HepG2 (cell line): ENCODE data around the gene OR2A2. TPM values are rescaled to one million over a fixed set of nuclear protein-coding genes. Genes with fewer than 3 reads are reported as not detected.

ENCODE experiments used
- ARNTL ChIP-seq: sonication (generic); formaldehyde crosslinking; IDR thresholded peaks from 2 replicates; pipeline ENCODE4 v1.4.0; 2020; ENCODE audit warnings: mild to moderate bottlenecking, missing genetic modification reagents
- GABPB1 ChIP-seq: IDR thresholded peaks from 2 replicates; pipeline ENCODE4 v1.6.1; 2016; ENCODE audit warnings: mild to moderate bottlenecking, missing genetic modification reagents, moderate library complexity, missing compliant biosample characterization
- NBN ChIP-seq: fragments of 450-650 bp; conservative IDR thresholded peaks from 2 replicates; pipeline ENCODE4 v1.6.1; 2017
- RAD21 ChIP-seq: fragments of 450-650 bp; formaldehyde crosslinking; IDR thresholded peaks from 2 replicates; pipeline ENCODE4 v1.5.0; 2020; ENCODE audit warnings: mild to moderate bottlenecking
- SP4 ChIP-seq: sonication (generic); formaldehyde crosslinking; IDR thresholded peaks from 2 replicates; pipeline ENCODE4 v1.8.1; 2023; ENCODE audit warnings: mild to moderate bottlenecking, missing genetic modification reagents
- XRCC5 ChIP-seq: fragments of 200-400 bp; formaldehyde crosslinking; optimal IDR thresholded peaks from 2 replicates; pipeline ENCODE3; 2017; ENCODE audit warnings: mild to moderate bottlenecking, low read length
- ZC3H4 ChIP-seq: sonication (generic); formaldehyde crosslinking; IDR thresholded peaks from 2 replicates; pipeline ENCODE4 v1.4.0; 2020; ENCODE audit warnings: missing genetic modification reagents, borderline replicate concordance
- ZNF20 ChIP-seq: sonication (generic); formaldehyde crosslinking; IDR thresholded peaks from 2 replicates; pipeline ENCODE4 v1.4.0; 2020; ENCODE audit warnings: mild to moderate bottlenecking, moderate library complexity, missing genetic modification reagents
- ZNF263 ChIP-seq: sonication (generic); formaldehyde crosslinking; IDR thresholded peaks from 2 replicates; pipeline ENCODE4 v1.4.0; 2020; ENCODE audit warnings: missing genetic modification reagents
- polyA plus RNA-seq, 8 experiments: library from polyadenylated mRNA; depleted of rRNA in 3 of 8; stranded (reverse) in 7 of 8; unstranded in 1 of 8; fragments of >200 nt; fragmentation: Illumina TruSeq in 4 of 8; extraction: Trizol in 4 of 8; gene quantifications; 2 replicates each; pipeline versions ENCODE4 v1.2.1 to v1.2.3, GENCODE V29; 2011 to 2016; ENCODE audit warnings: low read depth in 4 of 8, missing spikeins in 1 of 8, mixed read lengths in 1 of 8; ENCODE audit not compliant: insufficient read depth in 1 of 8
- total RNA-seq, 5 experiments: library from RNA; depleted of rRNA; stranded (reverse); fragments of >200 nt; fragmentation: Illumina TruSeq; extraction: Trizol; gene quantifications; 2 replicates each; pipeline ENCODE4 v1.2.3, GENCODE V29; 2016; ENCODE audit warnings: low read depth in 1 of 5
- TF ChIP-seq, protein P1 (sequence below): sonication (generic); formaldehyde crosslinking; IDR thresholded peaks from 2 replicates; pipeline ENCODE4 v1.4.0; 2020; ENCODE audit warnings: low read depth, missing genetic modification reagents
- TF ChIP-seq, protein P2 (sequence below): sonication (generic); formaldehyde crosslinking; IDR thresholded peaks from 2 replicates; pipeline ENCODE4 v1.4.0; 2020; ENCODE audit warnings: missing genetic modification reagents
- TF ChIP-seq, protein P3 (sequence below), 2 experiments: IDR thresholded peaks; 2 replicates each; pipeline ENCODE4 v1.6.1; 2011 to 2012; ENCODE audit warnings: low read length in 2 of 2, borderline replicate concordance in 1 of 2, low read depth in 1 of 2, mild to moderate bottlenecking in 1 of 2, moderate library complexity in 1 of 2
- TF ChIP-seq, protein P4 (sequence below): sonication (generic); formaldehyde crosslinking; IDR thresholded peaks from 2 replicates; pipeline ENCODE4 v1.4.0; 2020; ENCODE audit warnings: missing genetic modification reagents

The OR2A2 gene
- total and polyA plus RNA-seq, 2 of the 13 experiments (the other 11 are each of a cell fraction or from before 2014, with no cell fraction given), result not detected

DNA sequence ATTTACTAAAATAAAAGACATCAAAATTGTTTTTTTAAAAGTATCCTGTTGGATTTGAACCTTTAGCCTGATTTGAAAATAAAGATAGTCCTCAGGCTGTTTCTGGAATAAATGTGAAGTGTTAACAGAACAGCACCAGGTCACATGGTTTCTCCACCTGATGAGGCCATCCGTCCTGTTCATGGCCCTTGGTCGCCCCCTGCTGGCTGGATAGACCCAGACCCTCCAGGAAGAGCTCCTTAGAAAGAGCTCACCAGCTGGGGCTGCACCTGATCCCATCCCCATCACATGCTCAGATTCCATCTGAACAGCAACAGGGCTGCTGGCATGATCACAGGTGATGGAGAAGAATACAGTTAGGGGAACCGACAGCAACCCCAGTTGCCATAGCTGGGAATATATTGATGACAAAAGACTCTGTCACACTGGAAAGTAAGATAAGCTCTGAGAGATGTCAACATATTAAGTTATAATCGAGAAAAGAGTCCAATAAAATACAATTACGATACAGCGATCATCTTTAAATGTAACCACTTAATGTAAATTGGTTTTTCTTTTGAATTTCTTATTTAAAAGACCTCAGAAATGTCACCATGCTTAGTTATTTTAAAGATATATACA lies 18.4 kb downstream of the OR2A2 start (continued):
- TF ChIP-seq, protein P1, sequence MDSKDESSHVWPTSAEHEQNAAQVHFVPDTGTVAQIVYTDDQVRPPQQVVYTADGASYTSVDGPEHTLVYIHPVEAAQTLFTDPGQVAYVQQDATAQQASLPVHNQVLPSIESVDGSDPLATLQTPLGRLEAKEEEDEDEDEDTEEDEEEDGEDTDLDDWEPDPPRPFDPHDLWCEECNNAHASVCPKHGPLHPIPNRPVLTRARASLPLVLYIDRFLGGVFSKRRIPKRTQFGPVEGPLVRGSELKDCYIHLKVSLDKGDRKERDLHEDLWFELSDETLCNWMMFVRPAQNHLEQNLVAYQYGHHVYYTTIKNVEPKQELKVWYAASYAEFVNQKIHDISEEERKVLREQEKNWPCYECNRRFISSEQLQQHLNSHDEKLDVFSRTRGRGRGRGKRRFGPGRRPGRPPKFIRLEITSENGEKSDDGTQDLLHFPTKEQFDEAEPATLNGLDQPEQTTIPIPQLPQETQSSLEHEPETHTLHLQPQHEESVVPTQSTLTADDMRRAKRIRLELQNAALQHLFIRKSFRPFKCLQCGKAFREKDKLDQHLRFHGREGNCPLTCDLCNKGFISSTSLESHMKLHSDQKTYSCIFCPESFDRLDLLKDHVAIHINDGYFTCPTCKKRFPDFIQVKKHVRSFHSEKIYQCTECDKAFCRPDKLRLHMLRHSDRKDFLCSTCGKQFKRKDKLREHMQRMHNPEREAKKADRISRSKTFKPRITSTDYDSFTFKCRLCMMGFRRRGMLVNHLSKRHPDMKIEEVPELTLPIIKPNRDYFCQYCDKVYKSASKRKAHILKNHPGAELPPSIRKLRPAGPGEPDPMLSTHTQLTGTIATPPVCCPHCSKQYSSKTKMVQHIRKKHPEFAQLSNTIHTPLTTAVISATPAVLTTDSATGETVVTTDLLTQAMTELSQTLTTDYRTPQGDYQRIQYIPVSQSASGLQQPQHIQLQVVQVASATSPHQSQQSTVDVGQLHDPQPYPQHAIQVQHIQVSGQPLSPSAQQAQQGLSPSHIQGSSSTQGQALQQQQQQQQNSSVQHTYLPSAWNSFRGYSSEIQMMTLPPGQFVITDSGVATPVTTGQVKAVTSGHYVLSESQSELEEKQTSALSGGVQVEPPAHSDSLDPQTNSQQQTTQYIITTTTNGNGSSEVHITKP (CRISPR knock-in tag), result no peak
- TF ChIP-seq ARNTL (CRISPR knock-in tag) (peak; percentile 87), ZNF263 (CRISPR knock-in tag) (no peak), SP4 (CRISPR knock-in tag) (no peak), ZNF20 (CRISPR knock-in tag) (no peak), XRCC5 (peak; percentile 78), GABPB1 (CRISPR knock-in tag) (peak; percentile 32; the same call in 1 of the 2 replicates), ZC3H4 (CRISPR knock-in tag) (no peak), RAD21 (CRISPR knock-in tag) (peak; percentile 69), NBN (no peak)
- TF ChIP-seq, protein P2, sequence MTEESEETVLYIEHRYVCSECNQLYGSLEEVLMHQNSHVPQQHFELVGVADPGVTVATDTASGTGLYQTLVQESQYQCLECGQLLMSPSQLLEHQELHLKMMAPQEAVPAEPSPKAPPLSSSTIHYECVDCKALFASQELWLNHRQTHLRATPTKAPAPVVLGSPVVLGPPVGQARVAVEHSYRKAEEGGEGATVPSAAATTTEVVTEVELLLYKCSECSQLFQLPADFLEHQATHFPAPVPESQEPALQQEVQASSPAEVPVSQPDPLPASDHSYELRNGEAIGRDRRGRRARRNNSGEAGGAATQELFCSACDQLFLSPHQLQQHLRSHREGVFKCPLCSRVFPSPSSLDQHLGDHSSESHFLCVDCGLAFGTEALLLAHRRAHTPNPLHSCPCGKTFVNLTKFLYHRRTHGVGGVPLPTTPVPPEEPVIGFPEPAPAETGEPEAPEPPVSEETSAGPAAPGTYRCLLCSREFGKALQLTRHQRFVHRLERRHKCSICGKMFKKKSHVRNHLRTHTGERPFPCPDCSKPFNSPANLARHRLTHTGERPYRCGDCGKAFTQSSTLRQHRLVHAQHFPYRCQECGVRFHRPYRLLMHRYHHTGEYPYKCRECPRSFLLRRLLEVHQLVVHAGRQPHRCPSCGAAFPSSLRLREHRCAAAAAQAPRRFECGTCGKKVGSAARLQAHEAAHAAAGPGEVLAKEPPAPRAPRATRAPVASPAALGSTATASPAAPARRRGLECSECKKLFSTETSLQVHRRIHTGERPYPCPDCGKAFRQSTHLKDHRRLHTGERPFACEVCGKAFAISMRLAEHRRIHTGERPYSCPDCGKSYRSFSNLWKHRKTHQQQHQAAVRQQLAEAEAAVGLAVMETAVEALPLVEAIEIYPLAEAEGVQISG, result 0 out of 2 replicates have a peak, but pooled peaks have one; percentile 39
- TF ChIP-seq, protein P3, sequence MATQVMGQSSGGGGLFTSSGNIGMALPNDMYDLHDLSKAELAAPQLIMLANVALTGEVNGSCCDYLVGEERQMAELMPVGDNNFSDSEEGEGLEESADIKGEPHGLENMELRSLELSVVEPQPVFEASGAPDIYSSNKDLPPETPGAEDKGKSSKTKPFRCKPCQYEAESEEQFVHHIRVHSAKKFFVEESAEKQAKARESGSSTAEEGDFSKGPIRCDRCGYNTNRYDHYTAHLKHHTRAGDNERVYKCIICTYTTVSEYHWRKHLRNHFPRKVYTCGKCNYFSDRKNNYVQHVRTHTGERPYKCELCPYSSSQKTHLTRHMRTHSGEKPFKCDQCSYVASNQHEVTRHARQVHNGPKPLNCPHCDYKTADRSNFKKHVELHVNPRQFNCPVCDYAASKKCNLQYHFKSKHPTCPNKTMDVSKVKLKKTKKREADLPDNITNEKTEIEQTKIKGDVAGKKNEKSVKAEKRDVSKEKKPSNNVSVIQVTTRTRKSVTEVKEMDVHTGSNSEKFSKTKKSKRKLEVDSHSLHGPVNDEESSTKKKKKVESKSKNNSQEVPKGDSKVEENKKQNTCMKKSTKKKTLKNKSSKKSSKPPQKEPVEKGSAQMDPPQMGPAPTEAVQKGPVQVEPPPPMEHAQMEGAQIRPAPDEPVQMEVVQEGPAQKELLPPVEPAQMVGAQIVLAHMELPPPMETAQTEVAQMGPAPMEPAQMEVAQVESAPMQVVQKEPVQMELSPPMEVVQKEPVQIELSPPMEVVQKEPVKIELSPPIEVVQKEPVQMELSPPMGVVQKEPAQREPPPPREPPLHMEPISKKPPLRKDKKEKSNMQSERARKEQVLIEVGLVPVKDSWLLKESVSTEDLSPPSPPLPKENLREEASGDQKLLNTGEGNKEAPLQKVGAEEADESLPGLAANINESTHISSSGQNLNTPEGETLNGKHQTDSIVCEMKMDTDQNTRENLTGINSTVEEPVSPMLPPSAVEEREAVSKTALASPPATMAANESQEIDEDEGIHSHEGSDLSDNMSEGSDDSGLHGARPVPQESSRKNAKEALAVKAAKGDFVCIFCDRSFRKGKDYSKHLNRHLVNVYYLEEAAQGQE (IDR thresholded peaks at IDR 0.05; ENCODE audit: borderline replicate concordance in 1 of 2, low read depth in 1 of 2, low read length in 2 of 2), result no peak
- TF ChIP-seq, protein P4, sequence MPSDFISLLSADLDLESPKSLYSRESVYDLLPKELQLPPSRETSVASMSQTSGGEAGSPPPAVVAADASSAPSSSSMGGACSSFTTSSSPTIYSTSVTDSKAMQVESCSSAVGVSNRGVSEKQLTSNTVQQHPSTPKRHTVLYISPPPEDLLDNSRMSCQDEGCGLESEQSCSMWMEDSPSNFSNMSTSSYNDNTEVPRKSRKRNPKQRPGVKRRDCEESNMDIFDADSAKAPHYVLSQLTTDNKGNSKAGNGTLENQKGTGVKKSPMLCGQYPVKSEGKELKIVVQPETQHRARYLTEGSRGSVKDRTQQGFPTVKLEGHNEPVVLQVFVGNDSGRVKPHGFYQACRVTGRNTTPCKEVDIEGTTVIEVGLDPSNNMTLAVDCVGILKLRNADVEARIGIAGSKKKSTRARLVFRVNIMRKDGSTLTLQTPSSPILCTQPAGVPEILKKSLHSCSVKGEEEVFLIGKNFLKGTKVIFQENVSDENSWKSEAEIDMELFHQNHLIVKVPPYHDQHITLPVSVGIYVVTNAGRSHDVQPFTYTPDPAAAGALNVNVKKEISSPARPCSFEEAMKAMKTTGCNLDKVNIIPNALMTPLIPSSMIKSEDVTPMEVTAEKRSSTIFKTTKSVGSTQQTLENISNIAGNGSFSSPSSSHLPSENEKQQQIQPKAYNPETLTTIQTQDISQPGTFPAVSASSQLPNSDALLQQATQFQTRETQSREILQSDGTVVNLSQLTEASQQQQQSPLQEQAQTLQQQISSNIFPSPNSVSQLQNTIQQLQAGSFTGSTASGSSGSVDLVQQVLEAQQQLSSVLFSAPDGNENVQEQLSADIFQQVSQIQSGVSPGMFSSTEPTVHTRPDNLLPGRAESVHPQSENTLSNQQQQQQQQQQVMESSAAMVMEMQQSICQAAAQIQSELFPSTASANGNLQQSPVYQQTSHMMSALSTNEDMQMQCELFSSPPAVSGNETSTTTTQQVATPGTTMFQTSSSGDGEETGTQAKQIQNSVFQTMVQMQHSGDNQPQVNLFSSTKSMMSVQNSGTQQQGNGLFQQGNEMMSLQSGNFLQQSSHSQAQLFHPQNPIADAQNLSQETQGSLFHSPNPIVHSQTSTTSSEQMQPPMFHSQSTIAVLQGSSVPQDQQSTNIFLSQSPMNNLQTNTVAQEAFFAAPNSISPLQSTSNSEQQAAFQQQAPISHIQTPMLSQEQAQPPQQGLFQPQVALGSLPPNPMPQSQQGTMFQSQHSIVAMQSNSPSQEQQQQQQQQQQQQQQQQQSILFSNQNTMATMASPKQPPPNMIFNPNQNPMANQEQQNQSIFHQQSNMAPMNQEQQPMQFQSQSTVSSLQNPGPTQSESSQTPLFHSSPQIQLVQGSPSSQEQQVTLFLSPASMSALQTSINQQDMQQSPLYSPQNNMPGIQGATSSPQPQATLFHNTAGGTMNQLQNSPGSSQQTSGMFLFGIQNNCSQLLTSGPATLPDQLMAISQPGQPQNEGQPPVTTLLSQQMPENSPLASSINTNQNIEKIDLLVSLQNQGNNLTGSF (CRISPR knock-in tag), result no peak
